ENCODE data around the gene CHMP2B.

DNA sequence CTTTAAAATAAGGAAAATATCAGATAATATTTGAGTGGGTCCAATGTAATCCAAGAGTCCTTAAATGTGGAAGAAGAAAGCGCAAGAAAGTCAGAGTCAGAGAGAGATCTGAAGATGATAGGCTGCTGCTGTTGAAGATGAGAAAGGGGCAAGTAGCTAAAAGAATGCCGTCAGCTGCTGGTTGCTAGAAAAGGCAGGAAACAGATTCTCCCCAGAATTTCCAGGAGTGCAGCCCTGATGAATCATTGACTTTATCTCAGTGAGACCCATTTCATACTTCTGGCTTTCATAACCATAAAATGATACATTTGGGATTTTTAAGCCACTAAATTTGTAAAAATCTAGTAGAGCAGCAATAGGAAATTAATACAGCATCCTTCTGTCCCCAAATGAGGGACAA, 7.5 kb upstream of the CHMP2B start:
- TF ChIP-seq POLR2AphosphoS5 (IDR thresholded peaks at IDR 0.05; ENCODE audit: low read depth) = no peak
- TF ChIP-seq, protein P1, sequence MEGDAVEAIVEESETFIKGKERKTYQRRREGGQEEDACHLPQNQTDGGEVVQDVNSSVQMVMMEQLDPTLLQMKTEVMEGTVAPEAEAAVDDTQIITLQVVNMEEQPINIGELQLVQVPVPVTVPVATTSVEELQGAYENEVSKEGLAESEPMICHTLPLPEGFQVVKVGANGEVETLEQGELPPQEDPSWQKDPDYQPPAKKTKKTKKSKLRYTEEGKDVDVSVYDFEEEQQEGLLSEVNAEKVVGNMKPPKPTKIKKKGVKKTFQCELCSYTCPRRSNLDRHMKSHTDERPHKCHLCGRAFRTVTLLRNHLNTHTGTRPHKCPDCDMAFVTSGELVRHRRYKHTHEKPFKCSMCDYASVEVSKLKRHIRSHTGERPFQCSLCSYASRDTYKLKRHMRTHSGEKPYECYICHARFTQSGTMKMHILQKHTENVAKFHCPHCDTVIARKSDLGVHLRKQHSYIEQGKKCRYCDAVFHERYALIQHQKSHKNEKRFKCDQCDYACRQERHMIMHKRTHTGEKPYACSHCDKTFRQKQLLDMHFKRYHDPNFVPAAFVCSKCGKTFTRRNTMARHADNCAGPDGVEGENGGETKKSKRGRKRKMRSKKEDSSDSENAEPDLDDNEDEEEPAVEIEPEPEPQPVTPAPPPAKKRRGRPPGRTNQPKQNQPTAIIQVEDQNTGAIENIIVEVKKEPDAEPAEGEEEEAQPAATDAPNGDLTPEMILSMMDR (IDR thresholded peaks at IDR 0.05; ENCODE audit: insufficient read depth, low read length) = no peak
- no peak for TF ChIP-seq SPI1 (IDR thresholded peaks at IDR 0.05; ENCODE audit: borderline replicate concordance, low read depth)

All from HL-60 (cell line).